PC-3 (cell line): ENCODE results near the gene TM9SF1. TPM values are rescaled to one million over a fixed set of nuclear protein-coding genes. Genes with fewer than 3 reads are reported as not detected.

Experiments
- ATAC-seq: fragments of 200-7000 bp; cut with Tn5 transposase; 2 replicates; pipeline ENCODE4 v1.9.1; 2020; ENCODE audit warnings: mild to moderate bottlenecking, moderate library complexity
- BruUV-seq: library from RNA; stranded (reverse); fragments of 400-500 nt; replicated peaks from 2 replicates; lab custom pipeline; 2021; lab: Mats Ljungman, UMichigan
- CTCF ChIA-PET: fragments of 300-600 bp; sonication (Branson Sonifier 250); formaldehyde crosslinking; loops from one replicate; lab custom pipeline; 2022; ENCODE audit warnings: antibody characterized with exemption; lab: Charles Lee
- POLR2A ChIA-PET: fragments of 300-600 bp; sonication (Branson Sonifier 250); formaldehyde crosslinking; loops from one replicate; lab custom pipeline; 2022; ENCODE audit warnings: antibody characterized with exemption; ENCODE audit not compliant: unreplicated experiment; lab: Charles Lee
- DNase-seq: peaks from one replicate; pipeline ENCODE4 v3.0.0-alpha.2; 2015
- H2AFZ ChIP-seq: fragments of 300-600 bp; sonication (generic); 2 replicates; pipeline ENCODE4 v1.6.0; 2016; ENCODE audit warnings: antibody characterized with exemption, low read length
- H3F3A ChIP-seq: fragments of 300-600 bp; sonication (generic); one replicate; pipeline ENCODE4 v1.6.0; 2017; ENCODE audit warnings: antibody characterized with exemption, low read length, control low read depth, mild to moderate bottlenecking; ENCODE audit not compliant: unreplicated experiment
- H3K27ac ChIP-seq: fragments of 300-600 bp; sonication (generic); 2 replicates; pipeline ENCODE4 v1.5.1; 2016; ENCODE audit warnings: mild to moderate bottlenecking, low read length
- H3K27me3 ChIP-seq: fragments of 300-600 bp; sonication (generic); 2 replicates; pipeline ENCODE4 v1.6.1; 2016; ENCODE audit warnings: low read length, mixed read lengths
- H3K36me3 ChIP-seq: fragments of 300-600 bp; sonication (generic); 2 replicates; pipeline ENCODE4 v1.6.1; 2016; ENCODE audit warnings: low read depth, mixed run types, low read length, mixed read lengths
- H3K4me1 ChIP-seq: fragments of 300-600 bp; sonication (generic); 2 replicates; pipeline ENCODE4 v1.5.1; 2016; ENCODE audit warnings: low read length; ENCODE audit not compliant: insufficient read depth
- H3K4me2 ChIP-seq: fragments of 300-600 bp; sonication (generic); 2 replicates; pipeline ENCODE4 v1.6.0; 2016; ENCODE audit warnings: low read length
- H3K4me3 ChIP-seq: fragments of 300-600 bp; sonication (generic); 2 replicates; pipeline ENCODE4 v1.5.1; 2016; ENCODE audit warnings: mild to moderate bottlenecking, low read length, mixed read lengths
- H3K79me2 ChIP-seq: fragments of 300-600 bp; sonication (generic); 2 replicates; pipeline ENCODE4 v1.6.1; 2017; ENCODE audit warnings: low read length, mixed read lengths
- H3K9ac ChIP-seq: fragments of 300-600 bp; sonication (generic); 2 replicates; pipeline ENCODE4 v1.6.0; 2016; ENCODE audit warnings: mild to moderate bottlenecking, low read length
- H3K9me2 ChIP-seq: fragments of 300-600 bp; sonication (generic); replicated peaks from 2 replicates; pipeline ENCODE4 v1.6.1; 2016; ENCODE audit warnings: mixed run types, low read length, mixed read lengths
- H3K9me3 ChIP-seq: fragments of 300-600 bp; sonication (generic); 2 replicates; pipeline ENCODE4 v1.6.1; 2016; ENCODE audit warnings: low read length, mixed read lengths
- H4K20me1 ChIP-seq: fragments of 300-600 bp; sonication (generic); 2 replicates; pipeline ENCODE4 v1.6.1; 2016; ENCODE audit warnings: low read length, mixed read lengths
- EZH2 ChIP-seq: fragments of 300-600 bp; sonication (generic); IDR thresholded peaks from one replicate; pipeline ENCODE4 v1.6.1; 2017; ENCODE audit warnings: antibody characterized with exemption, mild to moderate bottlenecking, low read length; ENCODE audit not compliant: unreplicated experiment
- EZH2phosphoT487 ChIP-seq: fragments of 300-600 bp; sonication (generic); IDR thresholded peaks from 2 replicates; pipeline ENCODE4 v1.6.1; 2018; ENCODE audit warnings: mild to moderate bottlenecking, antibody characterized with exemption, low read length, borderline replicate concordance
- intact Hi-C: fragments of 100-400 bp; cut with micrococcal nuclease; formaldehyde crosslinking; loops from 2 replicates; pipeline ENCODE4 v1.9.0; 2023
- total RNA-seq: library from RNA; depleted of rRNA; stranded (reverse); fragments of >200 nt; gene quantifications from 2 replicates; pipeline ENCODE4 v1.2.3, GENCODE V29; 2014
- TF ChIP-seq, protein P1 (sequence below): fragments of 300-600 bp; sonication (generic); conservative IDR thresholded peaks from 2 replicates; pipeline ENCODE4 v1.5.1; 2017; ENCODE audit warnings: antibody characterized with exemption, low read depth, mild to moderate bottlenecking, low read length

TM9SF1 gene
- total RNA-seq, 1 experiment from 2014 or later = 52.1 TPM

DNA sequence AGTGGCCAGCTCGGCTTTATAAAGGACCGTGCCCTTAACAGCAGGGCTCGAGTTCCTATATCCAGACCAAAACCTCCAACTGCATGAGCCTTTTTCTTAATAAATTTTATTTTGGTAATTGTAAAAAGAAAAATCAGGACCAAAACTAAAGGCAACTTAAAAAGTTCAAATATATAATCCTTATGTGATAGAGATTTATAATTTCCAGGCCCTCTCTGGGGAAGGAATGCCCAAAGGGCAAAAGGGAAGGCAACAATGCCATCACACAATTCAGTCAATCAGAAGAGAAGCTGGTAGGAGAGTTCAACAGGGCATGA, 6.2 kb downstream of the TM9SF1 start:
- TF ChIP-seq EZH2 (no peak), EZH2phosphoT487 (no peak)
- TF ChIP-seq, protein P1, sequence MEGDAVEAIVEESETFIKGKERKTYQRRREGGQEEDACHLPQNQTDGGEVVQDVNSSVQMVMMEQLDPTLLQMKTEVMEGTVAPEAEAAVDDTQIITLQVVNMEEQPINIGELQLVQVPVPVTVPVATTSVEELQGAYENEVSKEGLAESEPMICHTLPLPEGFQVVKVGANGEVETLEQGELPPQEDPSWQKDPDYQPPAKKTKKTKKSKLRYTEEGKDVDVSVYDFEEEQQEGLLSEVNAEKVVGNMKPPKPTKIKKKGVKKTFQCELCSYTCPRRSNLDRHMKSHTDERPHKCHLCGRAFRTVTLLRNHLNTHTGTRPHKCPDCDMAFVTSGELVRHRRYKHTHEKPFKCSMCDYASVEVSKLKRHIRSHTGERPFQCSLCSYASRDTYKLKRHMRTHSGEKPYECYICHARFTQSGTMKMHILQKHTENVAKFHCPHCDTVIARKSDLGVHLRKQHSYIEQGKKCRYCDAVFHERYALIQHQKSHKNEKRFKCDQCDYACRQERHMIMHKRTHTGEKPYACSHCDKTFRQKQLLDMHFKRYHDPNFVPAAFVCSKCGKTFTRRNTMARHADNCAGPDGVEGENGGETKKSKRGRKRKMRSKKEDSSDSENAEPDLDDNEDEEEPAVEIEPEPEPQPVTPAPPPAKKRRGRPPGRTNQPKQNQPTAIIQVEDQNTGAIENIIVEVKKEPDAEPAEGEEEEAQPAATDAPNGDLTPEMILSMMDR = no peak
- DNase-seq = no peak
- H3K79me2 ChIP-seq = peaks cover 47% of the 10 kb centered on the region
- ChIA-PET POLR2A (no interaction called here), CTCF (no interaction called here)
- H3K9ac ChIP-seq = peak overlapping the region; percentile 90; the same call in 1 of the 2 replicates
- H3K9me3 ChIP-seq = no peaks in the 10 kb centered on the region
- peak overlapping the region; percentile 86 for H3K4me2 ChIP-seq
- H3K9me2 ChIP-seq = no peaks in the 10 kb centered on the region
- H3F3A ChIP-seq = no peaks in the 10 kb centered on the region
- H3K36me3 ChIP-seq = peaks cover 24% of the 10 kb centered on the region; the same call in 1 of the 2 replicates
- intact Hi-C loops = no loop called here
- H3K27me3 ChIP-seq = no peaks in the 10 kb centered on the region
- H4K20me1 ChIP-seq = no peaks in the 10 kb centered on the region
- H3K4me1 ChIP-seq = peaks cover 8% of the 10 kb centered on the region
- H2AFZ ChIP-seq = peak overlapping the region; percentile 21; the same call in 1 of the 2 replicates
- ATAC-seq = no peak
- BruUV-seq = no TSS peak
- peak overlapping the region; percentile 76 for H3K4me3 ChIP-seq
- no peak overlapping the region for H3K27ac ChIP-seq

DNA sequence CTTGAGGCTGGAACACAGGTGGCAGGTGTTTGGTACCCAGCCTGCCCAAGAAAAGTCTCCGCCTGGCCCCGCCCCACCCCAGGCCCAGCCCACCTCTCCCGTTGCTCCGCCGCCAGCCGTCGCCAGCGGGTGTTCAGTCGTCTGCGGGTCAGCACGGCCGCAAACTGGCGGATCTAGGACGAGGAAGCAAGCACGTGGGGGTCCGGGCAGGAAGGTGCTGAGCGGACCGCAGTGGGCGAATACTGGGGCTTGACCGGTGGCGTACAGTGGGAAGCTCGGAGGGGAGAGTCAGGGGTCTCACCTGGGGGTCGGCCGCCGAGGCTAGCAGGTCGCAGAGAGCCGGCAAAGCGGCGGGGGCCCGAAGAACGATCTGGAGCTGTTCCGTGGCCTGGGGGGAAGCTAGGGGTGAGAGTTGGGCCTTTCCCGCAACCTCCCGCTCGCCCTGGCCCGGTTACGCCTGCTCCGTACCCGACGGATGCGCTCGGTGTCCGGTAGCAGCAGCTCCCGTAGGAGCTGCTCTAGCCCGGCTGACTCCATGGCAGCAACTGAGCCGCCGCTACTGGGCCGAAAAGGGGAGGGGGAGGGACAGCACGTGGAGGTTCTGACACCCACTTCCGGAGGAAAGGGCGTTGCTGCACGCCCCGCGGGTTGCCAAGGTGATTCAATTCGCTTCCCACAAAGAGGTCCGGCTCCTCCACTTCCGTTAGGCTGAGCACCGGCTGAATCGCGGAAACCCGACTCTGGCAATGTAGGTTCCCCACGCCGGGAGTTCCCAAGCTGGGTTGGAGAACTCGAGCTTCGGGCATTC, 6.8 kb downstream of the TM9SF1 start, which contains the start of gene IPO4:
TSS of gene IPO4 (minus strand) at position 566 of the 808 bp plus-strand sequence. CDS start at position 537, 29 bp downstream.
- BruUV-seq = TSS peak; percentile 69
- H4K20me1 ChIP-seq = no peaks in the 10 kb centered on the region
- ChIA-PET POLR2A (no interaction called here), CTCF (no interaction called here)
- ATAC-seq = peak; percentile 90
- H3K4me1 ChIP-seq = peaks cover 8% of the 10 kb centered on the region
- H2AFZ ChIP-seq = peak within 1 kb of the TSS; percentile 54
- DNase-seq = peak; percentile 98
- peak within 1 kb of the TSS; percentile 64 for H3K27ac ChIP-seq
- no peaks in the 10 kb centered on the region for H3F3A ChIP-seq
- H3K4me3 ChIP-seq = peak within 1 kb of the TSS; percentile 76
- peaks cover 24% of the 10 kb centered on the region; the same call in 1 of the 2 replicates for H3K36me3 ChIP-seq
- peak within 1 kb of the TSS; percentile 86 for H3K4me2 ChIP-seq
- H3K9ac ChIP-seq = peak within 1 kb of the TSS; percentile 90
- intact Hi-C loops = no loop called here
- H3K9me2 ChIP-seq = no peaks in the 10 kb centered on the region
- H3K9me3 ChIP-seq = no peaks in the 10 kb centered on the region
- H3K27me3 ChIP-seq = no peaks in the 10 kb centered on the region
- H3K79me2 ChIP-seq = peaks cover 44% of the 10 kb centered on the region
- TF ChIP-seq, protein P1 = no peak
- TF ChIP-seq EZH2phosphoT487 = no peak

DNA sequence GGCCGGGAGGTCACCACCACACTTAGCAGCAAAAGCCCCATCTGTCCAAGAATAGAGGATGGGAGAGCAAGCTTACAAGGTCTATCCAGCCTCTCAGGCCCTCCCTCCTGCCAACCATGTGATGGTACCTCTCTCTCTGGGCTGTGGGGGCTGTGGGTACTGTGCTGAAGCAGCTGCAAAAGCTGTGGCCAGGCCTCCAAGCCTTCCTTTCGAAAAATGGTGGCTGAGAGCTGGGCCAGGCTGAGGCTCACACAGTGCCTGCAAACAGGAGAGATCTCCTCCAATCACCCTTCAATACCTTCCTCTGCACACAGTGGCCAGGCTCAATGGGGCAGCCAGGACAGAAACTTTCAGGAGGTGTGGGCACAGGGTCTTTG, 7.7 kb downstream of the TM9SF1 start:
- peaks cover 39% of the 10 kb centered on the region for H3K79me2 ChIP-seq
- no TSS peak for BruUV-seq
- no peaks in the 10 kb centered on the region for H3K9me2 ChIP-seq
- H4K20me1 ChIP-seq = no peaks in the 10 kb centered on the region
- H3K4me2 ChIP-seq = peak overlapping the region; percentile 86
- H3K9ac ChIP-seq = peak overlapping the region; percentile 90
- H3K4me1 ChIP-seq = peaks cover 8% of the 10 kb centered on the region
- no peaks in the 10 kb centered on the region for H3F3A ChIP-seq
- no peak overlapping the region for H3K27ac ChIP-seq
- POLR2A ChIA-PET = no interaction called here
- DNase-seq = no peak
- H3K27me3 ChIP-seq = no peaks in the 10 kb centered on the region
- no peak for TF ChIP-seq EZH2phosphoT487
- TF ChIP-seq, protein P1 = no peak
- TF ChIP-seq EZH2 = no peak
- peak overlapping the region; percentile 76 for H3K4me3 ChIP-seq
- intact Hi-C loops = no loop called here
- H2AFZ ChIP-seq = no peak overlapping the region
- ATAC-seq = no peak
- peaks cover 24% of the 10 kb centered on the region; the same call in 1 of the 2 replicates for H3K36me3 ChIP-seq
- CTCF ChIA-PET = no interaction called here
- H3K9me3 ChIP-seq = no peaks in the 10 kb centered on the region
